Measurements from ENCODE around the gene RASGRF1. TPM values are rescaled to one million over a fixed set of nuclear protein-coding genes. Genes with fewer than 3 reads are reported as not detected.

RASGRF1 gene
- total and polyA plus RNA-seq, 8 donors: 0.10 to 3.8 (median 1.2) TPM; not detected in 4

- H3K4me3 ChIP-seq: peak overlapping the region in 2 of 4 donors; percentile 31 to 36
- WGBS, 5 donors: 1 to 8% (median 4%) methylated on average over 18 to 47 of the region's 47 CpGs
These were observed 1.2 kb downstream of the RASGRF1 start for GRCh38 chr15:79089331-79089889.

GRCh38 chr15:79088426-79089205, 2.0 kb downstream of the RASGRF1 start:
- Histone ChIP-seq H3K9me3 (no peaks in the 10 kb centered on the region), H3K4me3 (no peak overlapping the region), H3K4me1 (peaks cover 13 to 28% (median 25%) of the 10 kb centered on the region in 4 donors), H3K27me3 (peaks cover 27 to 90% (median 55%) of the 10 kb centered on the region in 3 donors), H3K36me3 (no peaks in the 10 kb centered on the region), H3K27ac (no peak overlapping the region)
- TF ChIP-seq POLR2A (IDR thresholded peaks at IDR 0.05) (no peak), CTCF (IDR thresholded peaks at IDR 0.05) (no peak), POLR2AphosphoS5 (IDR thresholded peaks at IDR 0.05) (no peak), EP300 (IDR thresholded peaks at IDR 0.05) (no peak)
- WGBS, 5 donors: 41 to 66% (median 50%) methylated on average over 6 to 7 of the region's 7 CpGs
- intact Hi-C loops (cut with DNase I; ENCODE audit: low total_unique reads): no loop called here
- DNase-seq: no peak

More at GRCh38 chr15:79089331-79089889, 1.2 kb downstream of the RASGRF1 start:
- Histone ChIP-seq H3K36me3 (no peaks in the 10 kb centered on the region), H3K27me3 (peaks cover 31 to 98% (median 58%) of the 10 kb centered on the region in 3 donors), H3K27ac (no peak overlapping the region), H3K4me1 (peaks cover 13 to 28% (median 25%) of the 10 kb centered on the region in 4 donors), H3K9me3 (no peaks in the 10 kb centered on the region)
- intact Hi-C loops (cut with DNase I; ENCODE audit: low total_unique reads): no loop called here
- DNase-seq: peak in 1 of 2 donors; percentile 23
- TF ChIP-seq POLR2A (IDR thresholded peaks at IDR 0.05) (no peak), POLR2AphosphoS5 (IDR thresholded peaks at IDR 0.05) (no peak), CTCF (IDR thresholded peaks at IDR 0.05) (no peak), EP300 (IDR thresholded peaks at IDR 0.05) (no peak)

GRCh38 chr15:79086814-79087213, 3.8 kb downstream of the RASGRF1 start:
- intact Hi-C loops (cut with DNase I; ENCODE audit: low total_unique reads): no loop called here
- Histone ChIP-seq H3K27ac (no peak overlapping the region), H3K9me3 (no peaks in the 10 kb centered on the region), H3K4me1 (peaks cover 13 to 28% (median 25%) of the 10 kb centered on the region in 4 donors), H3K36me3 (no peaks in the 10 kb centered on the region), H3K4me3 (no peak overlapping the region), H3K27me3 (peaks cover 19 to 82% (median 41%) of the 10 kb centered on the region in 3 donors)
- 67 to 87% (median 72%) methylated on average over 4 of the region's 4 CpGs for WGBS, 5 donors
- DNase-seq: peak in 1 of 2 donors; percentile 8
- TF ChIP-seq POLR2AphosphoS5 (IDR thresholded peaks at IDR 0.05) (no peak), CTCF (IDR thresholded peaks at IDR 0.05) (no peak), EP300 (IDR thresholded peaks at IDR 0.05) (no peak), POLR2A (IDR thresholded peaks at IDR 0.05) (no peak)

- 60 to 70% (median 68%) methylated on average over 13 to 14 of the region's 14 CpGs for WGBS, 5 donors
- Histone ChIP-seq H3K4me1 (peaks cover 0 to 4% (median 3%) of the 10 kb centered on the region in 4 donors), H3K27ac (no peak overlapping the region), H3K9me3 (no peaks in the 10 kb centered on the region), H3K36me3 (no peaks in the 10 kb centered on the region), H3K4me3 (no peak overlapping the region), H3K27me3 (peaks cover 3 to 58% (median 18%) of the 10 kb centered on the region in 3 donors)
- TF ChIP-seq CTCF (IDR thresholded peaks at IDR 0.05): no peak
- no peak for TF ChIP-seq POLR2AphosphoS5 (IDR thresholded peaks at IDR 0.05)
- no peak for TF ChIP-seq POLR2A (IDR thresholded peaks at IDR 0.05)
- no peak for TF ChIP-seq EP300 (IDR thresholded peaks at IDR 0.05)
- intact Hi-C loops (cut with DNase I; ENCODE audit: low total_unique reads): no loop called here
- DNase-seq: no peak
These were observed 6.1 kb downstream of the RASGRF1 start for GRCh38 chr15:79084308-79084968.
